WTC11 (cell line): ENCODE data around the gene HLA-DRB5. TPM values are rescaled to one million over a fixed set of nuclear protein-coding genes. Genes with fewer than 3 reads are reported as not detected.

Experiments
- ATAC-seq: fragments of 200-7000 bp; cut with Tn5 transposase; 2 replicates; pipeline ENCODE4 v1.10.0; 2021; ENCODE audit warnings: mild to moderate bottlenecking, moderate library complexity
- CTCF ChIA-PET: fragments of 300-600 bp; sonication (Branson Sonifier 250); formaldehyde crosslinking; loops from one replicate; lab custom pipeline; 2021; ENCODE audit warnings: antibody characterized with exemption; lab: Charles Lee
- POLR2A ChIA-PET: fragments of 350-600 bp; sonication (Branson Sonifier 250); formaldehyde crosslinking; loops from one replicate; lab custom pipeline; 2021; ENCODE audit warnings: antibody characterized with exemption; lab: Charles Lee
- DNase-seq: peaks from one replicate; pipeline ENCODE4 v3.0.0; 2021; ENCODE audit warnings: low spot score
- H3K27ac Mint-ChIP-seq: 2 replicates; pipeline ENCODE4 v1.8.0; 2021; ENCODE audit warnings: mixed read lengths
- H3K27me3 Mint-ChIP-seq: 2 replicates; pipeline ENCODE4 v1.8.0; 2021; ENCODE audit warnings: low read depth, mild to moderate bottlenecking, moderate library complexity, mixed read lengths
- H3K36me3 Mint-ChIP-seq: 2 replicates; pipeline ENCODE4 v1.8.0; 2021; ENCODE audit warnings: mixed read lengths
- H3K4me1 Mint-ChIP-seq: 2 replicates; pipeline ENCODE4 v1.8.0; 2022; ENCODE audit warnings: mixed read lengths
- H3K4me3 Mint-ChIP-seq: 2 replicates; pipeline ENCODE4 v1.8.0; 2021; ENCODE audit warnings: mild to moderate bottlenecking, moderate library complexity, mixed read lengths
- H3K9me3 Mint-ChIP-seq: 2 replicates; pipeline ENCODE4 v1.8.0; 2021; ENCODE audit warnings: mixed read lengths
- CREB1 ChIP-seq: sonication (generic); formaldehyde crosslinking; IDR thresholded peaks from 2 replicates; pipeline ENCODE4 v1.8.0; 2023; ENCODE audit warnings: mild to moderate bottlenecking, missing genetic modification reagents
- FOXK1 ChIP-seq: sonication (generic); formaldehyde crosslinking; IDR thresholded peaks from 2 replicates; pipeline ENCODE4 v1.8.0; 2022; ENCODE audit warnings: mild to moderate bottlenecking, moderate library complexity, missing genetic modification reagents
- KAT7 ChIP-seq: sonication (generic); formaldehyde crosslinking; IDR thresholded peaks from 2 replicates; pipeline ENCODE4 v1.8.1; 2023; ENCODE audit warnings: missing genetic modification reagents, mild to moderate bottlenecking, borderline replicate concordance
- MXD4 ChIP-seq: fragments of 250-450 bp; sonication (Bioruptor Pico); IDR thresholded peaks from 2 replicates; pipeline ENCODE4 v1.8.0; 2021; ENCODE audit warnings: mild to moderate bottlenecking, moderate library complexity, borderline replicate concordance
- MYBL2 ChIP-seq: sonication (generic); formaldehyde crosslinking; IDR thresholded peaks from 2 replicates; pipeline ENCODE4 v1.8.1; 2023; ENCODE audit warnings: mild to moderate bottlenecking, moderate library complexity, missing genetic modification reagents
- NFYB ChIP-seq: sonication (generic); formaldehyde crosslinking; conservative IDR thresholded peaks from 2 replicates; pipeline ENCODE4 v1.8.0; 2022; ENCODE audit warnings: low read depth, missing genetic modification reagents
- NR1H2 ChIP-seq: sonication (generic); formaldehyde crosslinking; IDR thresholded peaks from 2 replicates; pipeline ENCODE4 v1.9.0; 2021; ENCODE audit warnings: mild to moderate bottlenecking, moderate library complexity, missing genetic modification reagents
- SP1 ChIP-seq: sonication (generic); formaldehyde crosslinking; conservative IDR thresholded peaks from 2 replicates; pipeline ENCODE4 v1.8.1; 2022; ENCODE audit warnings: missing genetic modification reagents
- ZNF232 ChIP-seq: sonication (generic); formaldehyde crosslinking; IDR thresholded peaks from 2 replicates; pipeline ENCODE4 v1.8.0; 2022; ENCODE audit warnings: mild to moderate bottlenecking, missing genetic modification reagents
- total RNA-seq: library from RNA; stranded (reverse); gene quantifications from 3 replicates; pipeline ENCODE4 v1.2.3, GENCODE V29; 2021
- TF ChIP-seq, protein P1 (sequence below): sonication (generic); formaldehyde crosslinking; IDR thresholded peaks from 2 replicates; pipeline ENCODE4 v1.8.0; 2022; ENCODE audit warnings: mild to moderate bottlenecking, missing genetic modification reagents
- TF ChIP-seq, protein P2 (sequence below): sonication (generic); formaldehyde crosslinking; IDR thresholded peaks from 2 replicates; pipeline ENCODE4 v1.8.0; 2022; ENCODE audit warnings: mild to moderate bottlenecking, missing genetic modification reagents
- TF ChIP-seq, protein P3 (sequence below): sonication (generic); formaldehyde crosslinking; conservative IDR thresholded peaks from 2 replicates; pipeline ENCODE4 v1.8.1; 2023; ENCODE audit warnings: mild to moderate bottlenecking, low read depth, missing genetic modification reagents, moderate library complexity
- TF ChIP-seq, protein P4 (sequence below): sonication (generic); formaldehyde crosslinking; IDR thresholded peaks from 2 replicates; pipeline ENCODE4 v1.8.0; 2023; ENCODE audit warnings: missing genetic modification reagents, mild to moderate bottlenecking, borderline replicate concordance
- TF ChIP-seq, protein P5 (sequence below): sonication (generic); formaldehyde crosslinking; conservative IDR thresholded peaks from 2 replicates; pipeline ENCODE4 v1.8.1; 2022; ENCODE audit warnings: mild to moderate bottlenecking, missing genetic modification reagents
- TF ChIP-seq, protein P6 (sequence below): sonication (generic); formaldehyde crosslinking; IDR thresholded peaks from 2 replicates; pipeline ENCODE4 v1.8.1; 2023; ENCODE audit warnings: mild to moderate bottlenecking, missing genetic modification reagents, moderate library complexity
- TF ChIP-seq, protein P7 (sequence below): sonication (generic); formaldehyde crosslinking; IDR thresholded peaks from 2 replicates; pipeline ENCODE4 v1.8.1; 2023; ENCODE audit warnings: mild to moderate bottlenecking, missing genetic modification reagents, borderline replicate concordance

Gene HLA-DRB5
- total RNA-seq, 1 experiment from 2014 or later = not detected

DNA sequence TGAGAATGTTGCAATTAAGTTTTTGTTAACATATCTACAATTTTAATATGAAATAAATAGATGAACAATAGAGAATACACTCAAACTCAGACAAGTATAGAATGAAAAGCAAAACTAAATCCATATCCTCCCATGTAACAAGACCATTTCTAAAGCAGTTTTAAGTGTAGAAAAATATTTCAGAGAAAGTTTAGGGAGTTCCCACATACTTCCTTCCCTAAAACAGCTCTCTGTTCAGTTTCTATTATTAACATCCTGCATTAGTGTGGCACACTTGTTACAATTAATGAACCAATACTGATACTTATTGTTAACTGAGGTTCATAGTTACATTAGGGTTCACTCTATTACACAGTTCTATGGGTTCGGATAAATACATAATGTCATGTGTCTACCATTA lies 38.4 kb downstream of the HLA-DRB5 start (continued):
- TF ChIP-seq, protein P1, sequence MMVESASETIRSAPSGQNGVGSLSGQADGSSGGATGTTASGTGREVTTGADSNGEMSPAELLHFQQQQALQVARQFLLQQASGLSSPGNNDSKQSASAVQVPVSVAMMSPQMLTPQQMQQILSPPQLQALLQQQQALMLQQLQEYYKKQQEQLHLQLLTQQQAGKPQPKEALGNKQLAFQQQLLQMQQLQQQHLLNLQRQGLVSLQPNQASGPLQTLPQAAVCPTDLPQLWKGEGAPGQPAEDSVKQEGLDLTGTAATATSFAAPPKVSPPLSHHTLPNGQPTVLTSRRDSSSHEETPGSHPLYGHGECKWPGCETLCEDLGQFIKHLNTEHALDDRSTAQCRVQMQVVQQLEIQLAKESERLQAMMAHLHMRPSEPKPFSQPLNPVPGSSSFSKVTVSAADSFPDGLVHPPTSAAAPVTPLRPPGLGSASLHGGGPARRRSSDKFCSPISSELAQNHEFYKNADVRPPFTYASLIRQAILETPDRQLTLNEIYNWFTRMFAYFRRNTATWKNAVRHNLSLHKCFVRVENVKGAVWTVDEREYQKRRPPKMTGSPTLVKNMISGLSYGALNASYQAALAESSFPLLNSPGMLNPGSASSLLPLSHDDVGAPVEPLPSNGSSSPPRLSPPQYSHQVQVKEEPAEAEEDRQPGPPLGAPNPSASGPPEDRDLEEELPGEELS (CRISPR knock-in tag) = no peak
- TF ChIP-seq CREB1 (CRISPR knock-in tag) = no peak

DNA sequence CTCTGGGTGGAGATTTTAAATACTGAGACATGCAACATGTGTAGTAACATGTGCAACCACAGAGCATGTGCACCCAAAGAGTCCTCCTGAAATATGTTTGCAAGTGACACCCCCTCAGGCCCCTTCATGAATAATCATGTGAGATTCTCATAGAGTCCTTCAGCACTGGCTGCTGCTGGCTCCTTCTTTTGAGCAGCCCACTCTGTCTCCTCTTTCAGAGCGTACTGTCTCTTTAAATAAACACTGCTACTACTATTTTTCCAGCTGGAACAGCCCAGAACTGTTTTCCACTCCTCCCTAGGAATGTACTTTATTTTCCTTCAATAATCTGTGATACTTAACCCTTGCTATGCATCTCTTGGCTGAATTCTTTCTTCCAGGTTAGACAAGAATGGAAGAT lies 42.0 kb downstream of the HLA-DRB5 start:
- Mint-ChIP-seq H3K4me1 (no peaks in the 10 kb centered on the region), H3K36me3 (no peaks in the 10 kb centered on the region), H3K9me3 (peaks cover 13% of the 10 kb centered on the region; the same call in 1 of the 2 replicates), H3K4me3 (no peak overlapping the region)
- ChIA-PET POLR2A (no interaction called here), CTCF (no interaction called here)
- DNase-seq = no peak
- no peak for ATAC-seq
- no peak for TF ChIP-seq NFYB
- TF ChIP-seq, protein P2, sequence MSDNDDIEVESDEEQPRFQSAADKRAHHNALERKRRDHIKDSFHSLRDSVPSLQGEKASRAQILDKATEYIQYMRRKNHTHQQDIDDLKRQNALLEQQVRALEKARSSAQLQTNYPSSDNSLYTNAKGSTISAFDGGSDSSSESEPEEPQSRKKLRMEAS (CRISPR knock-in tag) = no peak
- TF ChIP-seq, protein P3, sequence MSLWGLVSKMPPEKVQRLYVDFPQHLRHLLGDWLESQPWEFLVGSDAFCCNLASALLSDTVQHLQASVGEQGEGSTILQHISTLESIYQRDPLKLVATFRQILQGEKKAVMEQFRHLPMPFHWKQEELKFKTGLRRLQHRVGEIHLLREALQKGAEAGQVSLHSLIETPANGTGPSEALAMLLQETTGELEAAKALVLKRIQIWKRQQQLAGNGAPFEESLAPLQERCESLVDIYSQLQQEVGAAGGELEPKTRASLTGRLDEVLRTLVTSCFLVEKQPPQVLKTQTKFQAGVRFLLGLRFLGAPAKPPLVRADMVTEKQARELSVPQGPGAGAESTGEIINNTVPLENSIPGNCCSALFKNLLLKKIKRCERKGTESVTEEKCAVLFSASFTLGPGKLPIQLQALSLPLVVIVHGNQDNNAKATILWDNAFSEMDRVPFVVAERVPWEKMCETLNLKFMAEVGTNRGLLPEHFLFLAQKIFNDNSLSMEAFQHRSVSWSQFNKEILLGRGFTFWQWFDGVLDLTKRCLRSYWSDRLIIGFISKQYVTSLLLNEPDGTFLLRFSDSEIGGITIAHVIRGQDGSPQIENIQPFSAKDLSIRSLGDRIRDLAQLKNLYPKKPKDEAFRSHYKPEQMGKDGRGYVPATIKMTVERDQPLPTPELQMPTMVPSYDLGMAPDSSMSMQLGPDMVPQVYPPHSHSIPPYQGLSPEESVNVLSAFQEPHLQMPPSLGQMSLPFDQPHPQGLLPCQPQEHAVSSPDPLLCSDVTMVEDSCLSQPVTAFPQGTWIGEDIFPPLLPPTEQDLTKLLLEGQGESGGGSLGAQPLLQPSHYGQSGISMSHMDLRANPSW (CRISPR knock-in tag) = no peak
- no peak for TF ChIP-seq MXD4 (CRISPR knock-in tag)
- TF ChIP-seq FOXK1 (CRISPR knock-in tag) = no peak
- TF ChIP-seq KAT7 = no peak
- TF ChIP-seq, protein P4, sequence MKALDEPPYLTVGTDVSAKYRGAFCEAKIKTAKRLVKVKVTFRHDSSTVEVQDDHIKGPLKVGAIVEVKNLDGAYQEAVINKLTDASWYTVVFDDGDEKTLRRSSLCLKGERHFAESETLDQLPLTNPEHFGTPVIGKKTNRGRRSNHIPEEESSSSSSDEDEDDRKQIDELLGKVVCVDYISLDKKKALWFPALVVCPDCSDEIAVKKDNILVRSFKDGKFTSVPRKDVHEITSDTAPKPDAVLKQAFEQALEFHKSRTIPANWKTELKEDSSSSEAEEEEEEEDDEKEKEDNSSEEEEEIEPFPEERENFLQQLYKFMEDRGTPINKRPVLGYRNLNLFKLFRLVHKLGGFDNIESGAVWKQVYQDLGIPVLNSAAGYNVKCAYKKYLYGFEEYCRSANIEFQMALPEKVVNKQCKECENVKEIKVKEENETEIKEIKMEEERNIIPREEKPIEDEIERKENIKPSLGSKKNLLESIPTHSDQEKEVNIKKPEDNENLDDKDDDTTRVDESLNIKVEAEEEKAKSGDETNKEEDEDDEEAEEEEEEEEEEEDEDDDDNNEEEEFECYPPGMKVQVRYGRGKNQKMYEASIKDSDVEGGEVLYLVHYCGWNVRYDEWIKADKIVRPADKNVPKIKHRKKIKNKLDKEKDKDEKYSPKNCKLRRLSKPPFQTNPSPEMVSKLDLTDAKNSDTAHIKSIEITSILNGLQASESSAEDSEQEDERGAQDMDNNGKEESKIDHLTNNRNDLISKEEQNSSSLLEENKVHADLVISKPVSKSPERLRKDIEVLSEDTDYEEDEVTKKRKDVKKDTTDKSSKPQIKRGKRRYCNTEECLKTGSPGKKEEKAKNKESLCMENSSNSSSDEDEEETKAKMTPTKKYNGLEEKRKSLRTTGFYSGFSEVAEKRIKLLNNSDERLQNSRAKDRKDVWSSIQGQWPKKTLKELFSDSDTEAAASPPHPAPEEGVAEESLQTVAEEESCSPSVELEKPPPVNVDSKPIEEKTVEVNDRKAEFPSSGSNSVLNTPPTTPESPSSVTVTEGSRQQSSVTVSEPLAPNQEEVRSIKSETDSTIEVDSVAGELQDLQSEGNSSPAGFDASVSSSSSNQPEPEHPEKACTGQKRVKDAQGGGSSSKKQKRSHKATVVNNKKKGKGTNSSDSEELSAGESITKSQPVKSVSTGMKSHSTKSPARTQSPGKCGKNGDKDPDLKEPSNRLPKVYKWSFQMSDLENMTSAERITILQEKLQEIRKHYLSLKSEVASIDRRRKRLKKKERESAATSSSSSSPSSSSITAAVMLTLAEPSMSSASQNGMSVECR = no peak
- TF ChIP-seq MYBL2 (CRISPR knock-in tag) = no peak
- TF ChIP-seq NR1H2 (CRISPR knock-in tag) = no peak
- TF ChIP-seq, protein P5, sequence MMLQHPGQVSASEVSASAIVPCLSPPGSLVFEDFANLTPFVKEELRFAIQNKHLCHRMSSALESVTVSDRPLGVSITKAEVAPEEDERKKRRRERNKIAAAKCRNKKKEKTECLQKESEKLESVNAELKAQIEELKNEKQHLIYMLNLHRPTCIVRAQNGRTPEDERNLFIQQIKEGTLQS (CRISPR knock-in tag) = no peak
- TF ChIP-seq ZNF232 = no peak
- TF ChIP-seq, protein P1 (CRISPR knock-in tag) = no peak
- TF ChIP-seq SP1 = no peak
- TF ChIP-seq, protein P6, sequence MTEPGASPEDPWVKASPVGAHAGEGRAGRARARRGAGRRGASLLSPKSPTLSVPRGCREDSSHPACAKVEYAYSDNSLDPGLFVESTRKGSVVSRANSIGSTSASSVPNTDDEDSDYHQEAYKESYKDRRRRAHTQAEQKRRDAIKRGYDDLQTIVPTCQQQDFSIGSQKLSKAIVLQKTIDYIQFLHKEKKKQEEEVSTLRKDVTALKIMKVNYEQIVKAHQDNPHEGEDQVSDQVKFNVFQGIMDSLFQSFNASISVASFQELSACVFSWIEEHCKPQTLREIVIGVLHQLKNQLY (CRISPR knock-in tag) = no peak
- TF ChIP-seq, protein P7, sequence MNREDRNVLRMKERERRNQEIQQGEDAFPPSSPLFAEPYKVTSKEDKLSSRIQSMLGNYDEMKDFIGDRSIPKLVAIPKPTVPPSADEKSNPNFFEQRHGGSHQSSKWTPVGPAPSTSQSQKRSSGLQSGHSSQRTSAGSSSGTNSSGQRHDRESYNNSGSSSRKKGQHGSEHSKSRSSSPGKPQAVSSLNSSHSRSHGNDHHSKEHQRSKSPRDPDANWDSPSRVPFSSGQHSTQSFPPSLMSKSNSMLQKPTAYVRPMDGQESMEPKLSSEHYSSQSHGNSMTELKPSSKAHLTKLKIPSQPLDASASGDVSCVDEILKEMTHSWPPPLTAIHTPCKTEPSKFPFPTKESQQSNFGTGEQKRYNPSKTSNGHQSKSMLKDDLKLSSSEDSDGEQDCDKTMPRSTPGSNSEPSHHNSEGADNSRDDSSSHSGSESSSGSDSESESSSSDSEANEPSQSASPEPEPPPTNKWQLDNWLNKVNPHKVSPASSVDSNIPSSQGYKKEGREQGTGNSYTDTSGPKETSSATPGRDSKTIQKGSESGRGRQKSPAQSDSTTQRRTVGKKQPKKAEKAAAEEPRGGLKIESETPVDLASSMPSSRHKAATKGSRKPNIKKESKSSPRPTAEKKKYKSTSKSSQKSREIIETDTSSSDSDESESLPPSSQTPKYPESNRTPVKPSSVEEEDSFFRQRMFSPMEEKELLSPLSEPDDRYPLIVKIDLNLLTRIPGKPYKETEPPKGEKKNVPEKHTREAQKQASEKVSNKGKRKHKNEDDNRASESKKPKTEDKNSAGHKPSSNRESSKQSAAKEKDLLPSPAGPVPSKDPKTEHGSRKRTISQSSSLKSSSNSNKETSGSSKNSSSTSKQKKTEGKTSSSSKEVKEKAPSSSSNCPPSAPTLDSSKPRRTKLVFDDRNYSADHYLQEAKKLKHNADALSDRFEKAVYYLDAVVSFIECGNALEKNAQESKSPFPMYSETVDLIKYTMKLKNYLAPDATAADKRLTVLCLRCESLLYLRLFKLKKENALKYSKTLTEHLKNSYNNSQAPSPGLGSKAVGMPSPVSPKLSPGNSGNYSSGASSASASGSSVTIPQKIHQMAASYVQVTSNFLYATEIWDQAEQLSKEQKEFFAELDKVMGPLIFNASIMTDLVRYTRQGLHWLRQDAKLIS (CRISPR knock-in tag) = no peak
- TF ChIP-seq, all 79 proteins: peak for 0
- H3K27me3 Mint-ChIP-seq = peaks cover 36% of the 10 kb centered on the region
- H3K27ac Mint-ChIP-seq = no peak overlapping the region
